ENCODE results near the gene BCL2L15.

The BCL2L15 gene

GRCh38 chr1:113913887-113914664, 26.7 kb upstream of the BCL2L15 start:
- no peak for TF ChIP-seq POLR2A (IDR thresholded peaks at IDR 0.05; ENCODE audit: extremely low read depth, insufficient read length)
- no peak for TF ChIP-seq CTCF (IDR thresholded peaks at IDR 0.05; ENCODE audit: low read depth, low read length)
- no peak for TF ChIP-seq MAX (IDR thresholded peaks at IDR 0.05; ENCODE audit: low read depth, low read length)
- no peak for TF ChIP-seq MYC (IDR thresholded peaks at IDR 0.05; ENCODE audit: low read depth, low read length)
- DNase-seq (ENCODE audit: low read depth), result no peak
- H3K4me3 ChIP-seq (ENCODE audit: low read depth, low read length), result no peak overlapping the region

GRCh38 chr1:113913312-113913668, 25.9 kb upstream of the BCL2L15 start:
- TF ChIP-seq CTCF (IDR thresholded peaks at IDR 0.05; ENCODE audit: low read depth, low read length) (no peak), MYC (IDR thresholded peaks at IDR 0.05; ENCODE audit: low read depth, low read length) (no peak), MAX (IDR thresholded peaks at IDR 0.05; ENCODE audit: low read depth, low read length) (no peak), POLR2A (IDR thresholded peaks at IDR 0.05; ENCODE audit: extremely low read depth, insufficient read length) (no peak)
- H3K4me3 ChIP-seq (ENCODE audit: low read depth, low read length), result no peak overlapping the region
- DNase-seq (ENCODE audit: low read depth), result no peak

GRCh38 chr1:113912594-113913311, 25.4 kb upstream of the BCL2L15 start:
- TF ChIP-seq MAX (IDR thresholded peaks at IDR 0.05; ENCODE audit: low read depth, low read length) (no peak), POLR2A (IDR thresholded peaks at IDR 0.05; ENCODE audit: extremely low read depth, insufficient read length) (no peak), MYC (IDR thresholded peaks at IDR 0.05; ENCODE audit: low read depth, low read length) (no peak), CTCF (IDR thresholded peaks at IDR 0.05; ENCODE audit: low read depth, low read length) (no peak)
- no peak for DNase-seq (ENCODE audit: low read depth)
- H3K4me3 ChIP-seq (ENCODE audit: low read depth, low read length), result no peak overlapping the region

- DNase-seq (ENCODE audit: low read depth), result peak; percentile 54
- H3K4me3 ChIP-seq (ENCODE audit: low read depth, low read length), result peak overlapping the region; percentile 92
- TF ChIP-seq MAX (IDR thresholded peaks at IDR 0.05; ENCODE audit: low read depth, low read length) (no peak), CTCF (IDR thresholded peaks at IDR 0.05; ENCODE audit: low read depth, low read length) (no peak), MYC (IDR thresholded peaks at IDR 0.05; ENCODE audit: low read depth, low read length) (no peak), POLR2A (IDR thresholded peaks at IDR 0.05; ENCODE audit: extremely low read depth, insufficient read length) (no peak)
Measured at GRCh38 chr1:113905435-113905861, 18.1 kb upstream of the BCL2L15 start.

GRCh38 chr1:113904674-113905434, 17.5 kb upstream of the BCL2L15 start, which contains the start of the genes AP4B1 and DCLRE1B:
TSS of gene AP4B1 (minus strand) at chr1:113904799. CDS start at chr1:113904717, 82 bp downstream.
TSS of gene DCLRE1B (plus strand) at chr1:113905326. CDS start at chr1:113905587, 261 bp downstream.
- peak within 1 kb of the TSS; percentile 96 for H3K4me3 ChIP-seq (ENCODE audit: low read depth, low read length)
- peak; percentile 100 for DNase-seq (ENCODE audit: low read depth)
- TF ChIP-seq POLR2A (IDR thresholded peaks at IDR 0.05; ENCODE audit: extremely low read depth, insufficient read length) (peak; percentile 47), MAX (IDR thresholded peaks at IDR 0.05; ENCODE audit: low read depth, low read length) (peak; percentile 81), MYC (IDR thresholded peaks at IDR 0.05; ENCODE audit: low read depth, low read length) (no peak; the same call in none of the 2 replicates), CTCF (IDR thresholded peaks at IDR 0.05; ENCODE audit: low read depth, low read length) (peak; percentile 44)
